Measurements from ENCODE around the gene DMAP1.

- TF ChIP-seq CTCF (IDR thresholded peaks at IDR 0.05) = no peak
- no peak for TF ChIP-seq REST (IDR thresholded peaks at IDR 0.05; ENCODE audit: insufficient read depth in 1 of 2, low read depth in 2 of 2, low read length in 1 of 2)
- no peak for TF ChIP-seq POLR2AphosphoS5 (IDR thresholded peaks at IDR 0.05; ENCODE audit: low read depth, low read length)
- TF ChIP-seq SIN3A (IDR thresholded peaks at IDR 0.05; ENCODE audit: borderline replicate concordance, insufficient read depth, low read depth, low read length) = no peak
Measured at GRCh38 chr1:44225761-44226160, 12.5 kb downstream of the DMAP1 start.

All from Panc1 (cell line).